SK-MEL-5 (cell line): ENCODE results near the gene WNT1. TPM values are rescaled to one million over a fixed set of nuclear protein-coding genes. Genes with fewer than 3 reads are reported as not detected.

Source experiments
- DNase-seq: peaks from one replicate; pipeline ENCODE4 v3.0.0-alpha.2; 2016; ENCODE audit warnings: low read depth, low spot score
- in situ Hi-C: cut with HindIII; loops from 2 replicates; pipeline ENCODE4 v1.10.0; 2016; ENCODE audit warnings: low sequenced_read_pairs, high pct_unique_total_duplicates, low pct_unique_long_range_greater_than_20kb
- polyA plus RNA-seq, 2 experiments: library from polyadenylated mRNA; depleted of rRNA; stranded (reverse); fragments of >200 nt; gene quantifications; 2 replicates each; pipeline ENCODE4 v1.2.3, GENCODE V29; 2015
- total RNA-seq: library from RNA; depleted of rRNA; stranded (reverse); fragments of >200 nt; shearing (Covaris generic); gene quantifications from 2 replicates; pipeline ENCODE4 v1.2.3, GENCODE V29; 2014; rRNA removed

WNT1 gene
- total RNA-seq = not detected in 2 replicates
- polyA plus RNA-seq (2015; cell fraction: cytosol; rRNA removed) = not detected in 2 replicates
- polyA plus RNA-seq (2015; cell fraction: nucleus; rRNA removed) = not detected in 2 replicates

DNA sequence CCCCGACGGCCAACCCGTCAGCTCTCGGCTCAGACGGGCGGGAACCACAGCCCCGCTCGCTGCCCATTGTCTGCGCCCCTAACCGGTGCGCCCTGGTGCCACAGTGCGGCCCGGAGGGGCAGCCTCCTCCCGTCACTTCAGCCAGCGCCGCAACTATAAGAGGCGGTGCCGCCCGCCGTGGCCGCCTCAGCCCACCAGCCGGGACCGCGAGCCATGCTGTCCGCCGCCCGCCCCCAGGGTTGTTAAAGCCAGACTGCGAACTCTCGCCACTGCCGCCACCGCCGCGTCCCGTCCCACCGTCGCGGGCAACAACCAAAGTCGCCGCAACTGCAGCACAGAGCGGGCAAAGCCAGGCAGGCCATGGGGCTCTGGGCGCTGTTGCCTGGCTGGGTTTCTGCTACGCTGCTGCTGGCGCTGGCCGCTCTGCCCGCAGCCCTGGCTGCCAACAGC, at the start of gene WNT1:
TSS of gene WNT1 (plus strand) at position 32 of the 450 bp plus-strand sequence. CDS start at position 361, 329 bp downstream.
- in situ Hi-C loops = no loop called here
- DNase-seq = no peak

DNA sequence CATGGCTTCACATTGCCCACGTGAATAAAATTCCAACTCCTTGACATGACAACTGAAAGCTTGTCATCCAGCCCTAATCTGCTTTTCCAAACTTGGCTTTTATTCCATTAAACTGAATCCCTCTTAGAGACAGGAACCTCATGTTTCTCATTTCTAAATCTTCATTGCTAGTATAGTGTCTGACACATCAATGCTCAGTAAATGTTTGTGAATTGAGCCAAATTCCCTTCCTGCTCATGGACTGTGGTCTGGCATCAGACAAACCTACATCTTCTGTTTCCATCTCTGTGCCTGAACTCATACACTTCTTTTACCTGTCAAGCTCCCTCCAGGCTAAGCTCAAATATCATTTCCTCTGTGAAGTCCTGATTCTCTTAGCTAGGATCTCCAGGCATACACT, 48.6 kb upstream of the WNT1 start:
- in situ Hi-C loops = no loop called here
- no peak for DNase-seq

DNA sequence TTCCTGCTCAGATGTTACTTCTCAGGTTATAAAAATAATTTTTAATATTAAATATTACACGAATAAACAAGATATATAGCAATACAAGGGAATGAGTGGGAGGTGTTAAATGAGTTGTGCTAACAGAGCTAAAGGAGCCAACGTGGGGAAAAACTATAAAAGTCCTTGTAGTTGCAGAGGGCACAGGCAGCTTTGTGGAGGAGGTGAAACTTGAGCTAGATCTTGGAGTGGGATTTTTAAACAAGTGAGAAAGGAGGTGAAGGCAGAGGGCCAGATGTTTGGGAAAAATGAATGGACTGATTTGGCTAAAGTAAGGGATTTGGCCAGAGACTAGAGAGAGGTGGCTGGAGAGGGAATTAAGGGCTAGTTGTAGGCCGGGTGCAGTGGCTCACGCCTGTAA, 47.6 kb upstream of the WNT1 start:
- DNase-seq = no peak
- in situ Hi-C loops = no loop called here

DNA sequence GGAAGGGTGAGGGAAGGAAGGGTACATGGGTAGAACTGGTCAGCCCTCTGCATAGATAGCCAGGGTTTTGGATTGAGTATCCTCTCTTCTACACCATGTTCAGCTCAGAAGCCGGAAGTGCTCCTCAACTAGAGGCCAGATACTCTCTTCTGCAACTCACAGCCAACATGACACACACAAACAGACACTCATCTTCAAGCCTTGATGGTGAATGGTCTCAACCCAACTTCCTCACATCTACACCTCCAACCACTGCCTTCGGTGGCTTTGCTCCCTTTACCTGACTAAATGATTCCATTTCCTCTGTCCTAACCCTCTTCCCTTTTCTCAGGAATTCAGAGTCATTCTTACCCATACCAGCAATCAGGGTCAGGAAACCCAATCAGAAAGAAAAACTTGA, 45.2 kb upstream of the WNT1 start:
- in situ Hi-C loops = no loop called here
- no peak for DNase-seq

DNA sequence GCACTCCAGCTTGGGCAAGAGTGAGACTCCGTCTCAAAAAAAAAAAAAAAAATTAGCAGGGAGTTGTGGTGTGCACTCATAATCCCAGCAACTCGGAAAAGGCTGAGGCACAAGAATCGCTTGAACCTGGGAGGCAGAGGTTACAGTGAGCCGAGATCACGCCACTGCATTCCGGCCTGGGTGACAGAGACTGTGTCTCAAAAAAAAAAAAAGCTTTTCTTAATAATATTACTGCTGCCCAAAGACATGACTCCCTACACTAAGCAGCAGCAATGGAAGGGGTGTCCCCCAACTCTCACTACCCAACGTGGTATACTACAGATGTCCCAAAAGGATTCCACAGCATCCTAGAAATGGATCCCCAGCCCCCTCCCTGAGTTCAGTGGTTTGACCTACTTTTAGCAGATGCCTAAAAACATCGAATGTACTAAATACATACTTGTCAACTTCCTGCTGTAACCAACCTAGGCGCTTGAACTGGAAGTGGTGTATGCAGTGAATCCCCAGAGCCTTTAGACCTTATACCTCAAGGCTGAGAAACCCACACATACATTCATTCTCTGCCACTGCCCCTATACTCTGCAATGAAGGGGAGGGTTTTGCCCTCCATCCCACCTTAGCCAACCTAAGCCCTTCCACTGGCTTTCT, 44.3 kb upstream of the WNT1 start:
- in situ Hi-C loops = no loop called here

DNA sequence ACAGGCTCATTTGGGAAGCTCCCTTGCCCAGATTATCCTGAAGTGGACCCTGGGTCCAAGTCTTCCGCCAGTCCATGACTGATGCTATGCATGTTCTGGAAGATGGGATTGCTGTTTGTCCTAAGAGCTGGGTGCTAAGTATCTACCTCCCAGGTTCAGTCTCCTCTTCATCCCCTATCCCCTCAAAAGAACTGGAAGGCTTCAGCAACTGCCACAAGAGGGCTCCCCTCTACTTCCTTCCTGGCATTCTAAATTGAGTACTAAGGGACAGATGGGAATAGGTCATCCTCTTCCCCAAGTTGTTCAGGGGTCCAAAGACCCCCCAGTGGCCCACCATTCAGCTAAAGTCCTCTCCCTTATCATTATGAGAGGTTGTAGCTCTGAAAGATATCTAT, 43.8 kb upstream of the WNT1 start:
- DNase-seq = peak; percentile 44
- in situ Hi-C loops = no loop called here

More for the DNA sequence above, 44.3 kb upstream of the WNT1 start:
- no peak for DNase-seq

DNA sequence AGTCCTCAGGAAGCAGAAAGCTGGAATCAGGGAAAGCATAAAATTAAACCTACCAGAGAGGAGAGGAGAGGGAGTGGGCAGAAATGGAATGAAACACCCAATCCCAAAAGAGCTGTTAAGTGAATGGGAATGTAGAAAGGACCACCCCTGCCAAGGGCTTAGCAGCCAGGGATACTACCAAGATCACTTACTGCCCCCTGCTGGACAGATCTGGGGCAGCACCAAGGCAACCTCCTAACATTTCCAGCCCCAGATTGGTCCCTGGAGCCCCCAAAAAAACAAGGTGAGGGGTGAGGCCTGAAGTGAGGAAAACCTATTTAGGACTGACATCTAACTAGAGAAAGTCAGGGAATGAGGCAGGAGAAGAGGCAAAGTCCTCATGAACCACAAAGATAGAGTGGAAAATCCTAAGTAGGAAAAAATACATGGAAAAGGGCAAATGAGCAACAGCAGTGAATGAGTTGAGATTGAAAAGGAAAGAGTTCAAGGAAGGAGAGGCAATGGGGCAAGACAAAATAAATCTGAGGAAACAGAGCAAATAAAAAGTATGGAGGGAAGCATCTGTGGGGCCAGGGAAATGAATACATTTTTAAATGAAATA, 41.6 kb upstream of the WNT1 start:
- peak; percentile 76 for DNase-seq
- in situ Hi-C loops = no loop called here

DNA sequence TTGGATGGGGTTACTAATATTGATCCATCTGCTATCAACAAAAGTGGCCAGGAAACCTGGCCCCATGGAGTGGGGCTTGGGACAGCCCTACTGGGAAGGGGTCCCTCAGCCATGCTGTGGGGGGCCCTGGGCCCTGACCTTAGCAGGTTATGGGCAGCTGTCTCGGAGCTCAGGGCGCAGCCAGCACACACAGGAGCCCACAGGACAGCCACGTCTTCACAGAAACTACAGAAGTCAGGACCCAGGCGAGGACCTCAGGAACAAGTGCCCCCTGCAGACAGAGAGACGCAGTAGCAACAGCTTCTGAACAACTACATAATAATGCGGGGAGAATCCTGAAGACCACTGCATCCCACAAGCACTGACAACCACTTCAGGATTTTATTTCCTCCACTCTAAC, 41.0 kb upstream of the WNT1 start:
- in situ Hi-C loops = no loop called here
- peak; percentile 24 for DNase-seq

DNA sequence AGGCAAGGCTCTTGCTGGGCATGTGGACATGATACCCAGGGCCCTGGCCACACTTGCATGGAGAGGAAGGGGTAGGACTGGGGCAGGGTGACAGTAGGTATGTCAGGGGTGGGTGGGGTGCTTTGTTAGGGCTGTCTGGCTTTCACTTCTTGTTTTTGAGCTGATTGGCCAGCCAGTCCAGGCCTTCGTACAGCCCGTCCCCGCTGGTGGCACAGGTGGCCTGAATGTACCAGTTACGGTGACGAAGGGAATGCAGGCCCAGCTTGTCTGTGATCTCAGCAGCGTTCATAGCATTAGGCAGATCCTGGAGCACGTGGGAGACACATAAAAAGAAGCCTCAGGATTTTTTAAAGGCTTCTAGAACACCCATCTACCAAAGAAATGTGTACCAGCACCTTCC, 39.3 kb upstream of the WNT1 start:
- in situ Hi-C loops = no loop called here
- no peak for DNase-seq

DNA sequence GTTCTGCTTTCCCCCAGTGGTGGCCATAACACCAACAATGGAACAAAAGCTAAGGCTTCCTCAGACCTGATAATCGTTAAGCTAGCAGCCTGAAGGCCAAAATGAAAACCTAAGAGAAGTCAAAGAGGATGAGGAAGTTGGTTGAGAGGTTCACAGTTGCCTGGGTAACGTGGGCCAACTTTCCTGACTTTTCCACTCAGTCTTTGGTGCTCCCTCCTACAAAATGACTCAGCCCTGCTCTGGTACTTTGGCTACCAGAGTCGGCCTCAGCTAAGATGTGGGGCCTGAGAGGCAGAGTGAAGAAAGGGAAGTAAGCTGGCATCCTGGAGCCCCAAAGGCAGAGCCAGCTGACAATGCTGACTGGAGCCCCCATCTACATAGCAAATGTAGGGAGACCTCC, 37.9 kb upstream of the WNT1 start:
- no peak for DNase-seq
- in situ Hi-C loops = no loop called here

DNA sequence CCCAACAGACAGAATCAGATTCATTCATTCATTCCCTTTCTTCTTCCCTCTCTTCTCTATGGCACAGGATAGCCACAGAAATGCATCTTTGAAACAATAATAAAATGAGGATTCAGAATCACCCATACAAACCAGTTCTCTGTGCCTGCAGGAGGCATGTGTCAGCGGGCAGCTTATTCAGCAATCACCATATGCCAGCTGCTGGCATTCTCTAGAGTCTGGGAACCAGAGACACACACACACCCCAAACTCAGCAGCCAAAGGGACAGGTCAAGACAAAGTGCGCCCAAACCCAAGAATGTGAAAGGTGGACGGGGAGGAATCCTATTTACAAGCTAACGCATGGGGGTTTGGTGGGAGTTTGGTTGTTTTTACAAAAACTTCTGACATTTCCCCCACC, 34.9 kb upstream of the WNT1 start:
- in situ Hi-C loops = no loop called here
- DNase-seq = no peak

DNA sequence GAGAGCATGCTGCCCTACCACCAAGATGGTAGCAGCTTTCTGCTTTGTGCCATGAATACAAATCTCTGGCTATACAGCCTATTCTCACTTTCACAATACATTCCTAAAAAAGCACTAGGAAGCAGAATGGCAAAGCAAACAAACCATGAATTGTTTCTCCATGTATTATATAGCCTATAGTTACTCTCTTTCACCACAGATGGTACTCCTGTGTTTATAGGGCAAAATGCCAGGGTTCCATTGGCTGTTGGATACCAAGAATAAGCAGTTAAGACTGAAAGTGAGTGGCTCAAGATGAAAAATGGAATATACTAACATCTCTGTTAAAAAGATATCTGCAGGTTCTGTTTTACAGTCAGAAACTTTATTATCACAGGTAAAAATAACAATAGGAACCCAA, 31.9 kb upstream of the WNT1 start:
- DNase-seq = no peak
- in situ Hi-C loops = no loop called here

DNA sequence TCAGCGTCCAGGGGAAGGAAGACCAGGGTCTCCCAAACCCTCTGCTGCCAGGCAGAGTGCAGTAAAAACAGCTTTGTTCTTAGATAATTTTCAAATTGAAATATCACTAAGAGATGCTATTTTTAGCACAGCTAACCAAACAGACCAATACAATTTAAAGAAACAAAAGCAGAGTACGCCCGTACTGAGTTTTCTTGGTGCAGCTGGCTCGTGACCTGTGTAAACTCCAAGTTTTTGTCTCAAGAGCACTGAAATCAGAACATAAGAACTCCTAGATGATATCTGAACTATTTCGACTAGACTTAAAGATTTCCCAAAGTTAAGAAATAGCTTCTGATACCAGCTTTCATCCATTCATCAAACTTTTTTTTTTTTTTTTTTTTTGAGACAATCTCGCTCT, 31.2 kb upstream of the WNT1 start:
- in situ Hi-C loops = no loop called here
- DNase-seq = no peak

DNA sequence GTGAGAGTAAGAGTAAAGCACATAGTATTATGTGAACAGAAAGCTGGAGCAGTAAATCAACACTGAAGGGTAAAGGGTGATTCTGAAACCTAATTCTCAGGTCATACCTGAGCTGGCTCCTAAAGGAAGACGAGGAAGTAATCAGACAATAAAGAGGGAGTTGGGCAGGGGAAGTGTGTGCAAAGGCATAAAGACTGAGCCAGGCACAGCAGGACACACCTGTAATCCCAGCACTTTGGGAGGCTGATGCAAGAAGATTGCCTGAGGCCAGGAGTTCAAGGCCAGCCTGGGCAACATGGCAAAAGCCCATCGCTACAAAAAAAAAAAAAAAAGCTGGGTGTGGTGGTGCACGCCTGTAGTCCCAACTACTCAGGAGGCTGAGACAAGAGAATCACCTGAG, 30.4 kb upstream of the WNT1 start:
- DNase-seq = no peak
- in situ Hi-C loops = no loop called here

DNA sequence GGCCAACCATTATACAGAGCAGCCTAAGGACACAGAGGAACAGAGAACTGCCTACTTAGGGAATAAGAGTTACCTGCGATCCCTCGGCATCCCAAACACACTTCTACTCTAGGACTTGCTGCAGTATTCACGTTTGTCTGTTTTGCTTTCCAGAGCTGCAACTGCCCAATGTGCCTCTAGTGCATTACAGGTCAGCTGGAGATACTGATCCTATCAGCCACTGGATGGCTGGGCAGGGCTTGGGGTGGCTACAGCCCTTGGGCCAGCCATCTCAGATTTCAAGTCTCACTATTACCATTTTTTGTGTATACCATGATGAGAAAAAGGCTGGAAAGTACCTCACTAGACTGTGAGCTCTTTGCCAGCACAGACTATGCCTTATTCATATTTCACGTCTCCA, 25.4 kb upstream of the WNT1 start:
- in situ Hi-C loops = no loop called here
- no peak for DNase-seq

DNA sequence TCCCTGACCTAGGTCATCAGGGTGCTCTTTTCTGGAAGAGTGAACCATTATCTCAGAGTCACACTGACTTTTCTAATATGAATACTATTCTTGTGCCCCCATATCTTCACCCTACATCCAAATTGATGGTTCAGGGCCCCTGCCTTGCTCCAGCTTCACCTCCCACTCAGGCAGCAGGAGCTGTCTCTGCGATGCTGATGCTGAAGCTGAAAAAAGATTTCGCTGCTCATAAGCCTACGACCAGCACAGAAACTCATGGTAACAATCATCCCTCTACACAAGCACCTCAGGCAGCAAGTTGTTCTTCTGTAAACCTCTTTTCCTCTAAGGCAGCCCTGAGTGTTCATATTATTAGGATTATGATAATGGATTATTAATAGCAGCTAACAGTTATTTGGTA, 24.1 kb upstream of the WNT1 start:
- DNase-seq = no peak
- in situ Hi-C loops = no loop called here

DNA sequence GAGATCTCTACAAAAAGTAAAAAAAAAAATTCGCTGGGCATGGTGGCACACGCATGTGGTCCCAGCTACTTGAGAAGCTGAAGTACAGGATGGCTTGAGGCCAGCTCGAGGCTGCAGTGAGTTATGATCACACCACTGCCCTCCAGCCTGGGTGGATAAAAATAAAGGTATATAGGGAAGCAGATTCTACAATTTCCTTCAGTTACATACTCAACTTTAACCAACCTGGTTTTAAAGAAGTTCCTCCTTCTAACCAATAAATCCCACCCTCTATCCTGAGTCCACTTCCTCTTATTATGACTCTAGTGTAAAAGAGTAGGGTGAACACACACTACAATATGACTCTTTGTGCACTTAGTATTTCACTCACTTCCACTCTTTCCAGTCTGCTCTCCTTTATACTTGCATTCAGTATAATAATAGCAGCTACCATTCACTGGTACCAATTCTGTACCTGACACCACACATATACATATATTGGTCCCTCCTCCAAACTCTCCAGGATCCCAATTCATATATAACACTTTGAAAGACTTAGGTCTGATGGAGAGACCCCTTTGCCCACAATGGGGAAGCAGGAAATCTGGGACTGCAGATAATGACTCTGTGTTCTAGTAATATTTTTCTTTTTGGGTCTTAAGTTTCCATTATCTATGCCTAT, 23.2 kb upstream of the WNT1 start:
- in situ Hi-C loops = no loop called here
- no peak for DNase-seq

DNA sequence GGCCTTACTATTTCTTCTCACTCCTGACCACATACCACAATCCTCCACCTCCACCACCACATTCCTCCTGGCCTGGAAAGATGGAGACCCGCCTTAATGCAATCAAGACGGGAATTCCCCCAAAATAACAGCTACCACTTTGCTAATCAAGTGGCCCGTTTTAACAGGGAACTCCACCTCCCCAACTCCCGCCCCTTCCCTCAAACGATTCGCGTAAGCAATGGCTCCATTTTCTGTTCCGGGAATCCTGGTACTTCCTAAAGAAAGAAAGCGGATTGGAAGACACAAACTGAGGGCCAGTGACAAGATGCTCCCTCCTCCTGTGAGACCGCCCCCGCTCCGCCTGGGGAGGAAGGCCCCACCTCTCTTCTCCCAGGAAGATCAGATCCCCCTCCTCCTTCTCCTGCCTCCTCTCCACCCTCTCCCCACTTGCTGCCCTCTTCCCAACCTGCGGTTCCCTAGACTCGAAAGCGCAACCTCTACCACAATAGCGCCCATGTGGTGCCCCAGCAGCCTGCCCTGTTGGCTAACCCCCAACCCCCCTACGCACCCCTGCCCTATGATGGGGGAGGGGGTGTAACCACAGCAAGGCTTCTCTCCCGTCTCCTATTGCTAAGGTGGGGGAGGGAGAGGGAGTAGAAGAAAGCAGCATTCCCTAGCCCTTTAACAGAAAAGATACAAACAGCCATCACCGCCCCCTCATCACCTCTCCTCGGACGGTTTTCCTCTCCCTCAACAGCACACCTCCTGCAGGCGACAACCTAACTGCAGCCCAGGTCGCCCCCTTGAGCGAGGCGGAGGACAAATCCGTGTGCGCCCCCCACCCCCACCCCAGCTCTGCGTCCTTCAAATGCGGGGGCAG, 21.6 kb upstream of the WNT1 start:
- in situ Hi-C loops = no loop called here
- peak; percentile 97 for DNase-seq
